SH-SY5Y (cell line): ENCODE results near the gene YIF1B.

Source experiments
- GATA2 ChIP-seq: IDR thresholded peaks from 2 replicates; pipeline ENCODE4 v1.6.1; 2011; ENCODE audit warnings: mild to moderate bottlenecking, low read depth, low read length
- GATA3 ChIP-seq: IDR thresholded peaks from 2 replicates; pipeline ENCODE4 v1.6.1; 2011; ENCODE audit warnings: low read depth, mild to moderate bottlenecking, low read length, moderate library complexity

- TF ChIP-seq GATA2 (no peak), GATA3 (no peak)
Observed at GRCh38 chr19:38281811-38282566, 33.8 kb downstream of the YIF1B start.
